Measurements from ENCODE around the gene DOCK3.
"Not testable (repeated sequence)": the region's sequence is repeated elsewhere in the genome, so short reads cannot be mapped to it uniquely, and the experiment has no call there.

The DOCK3 gene

DNA sequence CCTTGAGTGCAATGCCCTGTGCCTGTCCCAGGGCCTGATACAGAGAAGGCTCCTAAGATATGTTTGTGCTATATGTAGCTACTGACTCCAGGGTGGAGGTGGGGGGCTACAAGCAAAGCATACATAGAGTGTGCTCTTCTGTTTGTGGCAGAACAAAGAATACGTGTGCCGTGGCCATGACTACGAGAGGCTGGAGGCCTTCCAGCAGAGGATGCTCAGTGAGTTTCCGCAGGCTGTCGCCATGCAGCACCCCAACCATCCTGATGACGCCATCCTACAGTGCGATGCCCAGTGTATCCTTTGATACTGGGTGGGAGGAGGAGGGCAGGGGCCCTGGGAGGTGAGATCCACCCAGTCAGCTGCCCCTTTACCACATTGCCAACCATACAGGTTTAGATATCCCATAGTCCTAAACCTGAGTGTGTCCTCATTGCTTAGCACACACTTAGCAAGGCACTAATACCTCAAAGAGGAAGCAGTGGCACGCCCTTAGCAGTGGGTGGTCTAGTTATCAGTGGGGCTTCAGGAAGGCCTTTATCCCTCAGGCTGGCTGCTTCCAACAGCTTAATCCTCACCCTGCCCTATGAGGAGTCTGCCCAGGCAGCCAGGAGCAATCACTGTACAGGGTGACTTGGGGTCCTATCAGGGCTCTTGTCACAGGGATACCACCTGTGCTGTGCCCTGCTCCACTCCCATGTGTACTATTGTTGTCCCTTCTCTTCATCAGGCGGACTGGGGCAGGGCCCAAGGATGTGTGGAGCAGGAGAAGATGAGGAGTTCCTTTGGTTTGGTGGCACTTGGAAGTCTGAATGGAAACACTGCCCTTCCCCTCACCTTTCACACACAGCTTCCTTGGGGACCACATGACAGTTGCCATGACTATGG lies 680.2 kb downstream of the DOCK3 start:
- no peak for DNase-seq (ENCODE audit: low read depth in 1 of 2, low spot score in 1 of 2)

DNA sequence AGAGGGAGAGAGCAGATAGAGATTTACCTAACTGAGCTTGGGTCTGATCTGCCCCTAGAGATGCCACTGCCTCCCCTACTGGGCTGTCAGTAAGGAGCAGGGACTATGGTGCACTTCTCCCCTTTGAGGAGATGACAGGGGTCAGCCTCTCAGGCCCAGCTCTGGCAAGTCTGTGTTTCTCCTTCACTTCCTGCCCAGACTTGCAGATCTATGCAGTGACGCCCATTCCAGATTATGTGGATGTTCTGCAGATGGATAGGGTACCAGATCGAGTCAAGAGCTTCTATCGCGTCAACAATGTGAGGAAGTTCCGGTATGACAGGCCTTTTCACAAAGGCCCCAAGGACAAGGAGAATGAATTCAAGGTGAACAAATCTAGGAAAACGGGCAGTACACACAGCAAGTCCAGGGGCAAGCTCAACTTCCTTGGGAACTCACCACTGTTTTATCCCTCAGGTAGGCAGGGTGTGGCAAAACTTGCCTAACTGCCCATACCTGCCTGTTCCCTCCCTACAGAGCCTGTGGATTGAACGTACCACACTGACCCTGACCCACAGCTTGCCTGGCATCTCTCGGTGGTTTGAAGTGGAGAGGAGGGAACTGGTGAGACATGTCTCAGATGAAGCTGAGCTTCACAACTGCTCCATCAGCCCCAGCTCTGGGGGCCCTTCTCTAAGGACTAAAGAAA lies 681.3 kb downstream of the DOCK3 start:
- no peak for DNase-seq (ENCODE audit: low read depth in 1 of 2, low spot score in 1 of 2)

DNA sequence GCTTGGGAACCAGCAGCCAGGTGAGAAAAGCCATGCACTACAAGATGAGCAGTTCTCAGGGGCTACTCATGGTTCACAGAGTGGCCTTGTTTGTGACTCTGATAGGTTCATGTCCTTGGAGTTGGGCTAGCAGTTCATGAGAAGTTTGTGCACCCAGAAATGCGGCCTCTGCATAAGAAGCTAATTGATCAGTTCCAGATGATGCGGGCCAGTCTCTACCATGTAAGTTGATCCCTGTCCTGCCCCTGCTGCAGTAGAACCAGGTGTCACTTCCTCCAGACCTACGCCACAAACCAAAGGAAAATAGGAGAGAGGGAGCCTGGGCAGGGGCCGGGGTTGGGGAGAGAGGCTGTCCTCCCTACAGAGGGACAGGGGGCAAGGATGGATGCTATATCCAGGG lies 683.1 kb downstream of the DOCK3 start:
- no peak for DNase-seq (ENCODE audit: low read depth in 1 of 2, low spot score in 1 of 2)

DNA sequence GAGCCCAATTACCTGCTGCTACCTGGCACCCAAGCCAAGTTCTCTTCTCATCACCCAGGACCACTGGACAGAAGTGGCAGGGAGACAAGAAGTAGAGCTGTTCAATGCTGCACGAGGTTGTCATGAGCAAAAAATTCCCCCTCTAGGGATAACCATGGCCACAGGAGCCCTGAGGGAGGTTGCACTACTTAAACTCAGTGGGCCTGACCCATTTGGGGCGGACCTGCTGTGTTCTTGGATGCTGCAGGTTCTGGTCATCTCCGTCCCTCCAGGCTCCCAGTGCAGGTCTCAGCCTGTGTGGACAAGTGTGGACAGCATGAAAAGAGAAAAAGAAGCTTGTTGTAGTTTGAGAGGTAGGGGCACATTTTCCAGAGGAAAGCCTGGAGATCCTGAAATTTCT lies 684.3 kb downstream of the DOCK3 start:
- DNase-seq (ENCODE audit: low read depth in 1 of 2, low spot score in 1 of 2): no peak

DNA sequence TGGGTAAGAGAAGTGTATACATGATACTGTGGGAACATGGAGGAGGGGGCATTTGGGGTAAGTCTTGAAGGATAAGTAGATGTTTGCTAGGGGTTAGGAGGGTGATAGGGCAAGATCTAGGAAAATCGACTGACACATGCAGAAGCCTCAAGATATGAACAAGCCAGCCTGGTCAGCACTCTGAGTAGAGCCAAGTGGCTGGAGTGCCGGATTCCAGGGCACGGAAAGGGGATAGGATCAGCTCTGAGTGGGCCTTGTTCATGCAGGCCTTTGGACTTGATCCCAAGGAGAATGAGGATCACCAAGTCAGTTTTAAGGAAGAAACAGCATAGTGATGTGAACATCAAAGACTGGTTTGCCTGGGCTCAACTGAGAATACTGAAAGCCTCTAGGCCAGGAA lies 686.1 kb downstream of the DOCK3 start:
- DNase-seq (ENCODE audit: low read depth in 1 of 2, low spot score in 1 of 2): no peak

DNA sequence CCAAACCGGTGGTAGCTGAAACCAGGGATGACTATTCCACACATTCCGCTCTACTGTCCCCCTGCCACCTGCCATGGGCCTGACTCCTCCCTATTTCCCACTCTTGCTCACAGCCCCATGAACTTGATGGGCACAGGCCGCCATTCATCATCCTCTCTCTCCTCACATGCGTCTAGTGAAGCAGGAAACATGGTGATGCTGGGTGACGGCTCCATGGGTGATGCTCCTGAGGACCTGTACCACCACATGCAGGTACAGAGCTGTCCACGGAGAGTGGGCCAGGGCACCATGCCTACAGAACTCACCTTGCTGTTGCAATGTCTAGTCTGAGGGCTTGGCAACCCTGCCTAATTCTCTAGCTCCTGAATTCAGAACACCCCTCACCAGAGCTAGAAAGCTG lies 687.0 kb downstream of the DOCK3 start:
- DNase-seq (ENCODE audit: low read depth in 1 of 2, low spot score in 1 of 2): no peak

DNA sequence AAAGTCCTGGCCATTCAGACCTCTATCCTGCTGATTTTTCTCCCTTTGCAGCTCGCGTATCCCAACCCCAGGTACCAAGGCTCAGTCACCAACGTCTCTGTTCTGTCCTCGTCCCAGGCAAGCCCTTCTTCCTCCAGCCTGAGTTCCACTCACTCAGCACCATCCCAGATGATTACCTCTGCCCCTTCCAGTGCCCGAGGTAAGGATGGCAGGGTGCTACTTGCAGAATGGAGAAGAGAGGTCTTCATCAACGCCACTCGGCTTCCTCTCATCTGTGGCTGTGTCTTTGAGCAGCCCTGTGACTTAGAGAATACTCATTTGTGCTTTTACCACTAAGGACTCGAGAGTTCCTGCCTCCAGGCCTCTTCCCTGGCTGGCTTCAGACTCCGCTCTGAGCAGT lies 687.7 kb downstream of the DOCK3 start:
- DNase-seq (ENCODE audit: low read depth in 1 of 2, low spot score in 1 of 2): no peak

DNA sequence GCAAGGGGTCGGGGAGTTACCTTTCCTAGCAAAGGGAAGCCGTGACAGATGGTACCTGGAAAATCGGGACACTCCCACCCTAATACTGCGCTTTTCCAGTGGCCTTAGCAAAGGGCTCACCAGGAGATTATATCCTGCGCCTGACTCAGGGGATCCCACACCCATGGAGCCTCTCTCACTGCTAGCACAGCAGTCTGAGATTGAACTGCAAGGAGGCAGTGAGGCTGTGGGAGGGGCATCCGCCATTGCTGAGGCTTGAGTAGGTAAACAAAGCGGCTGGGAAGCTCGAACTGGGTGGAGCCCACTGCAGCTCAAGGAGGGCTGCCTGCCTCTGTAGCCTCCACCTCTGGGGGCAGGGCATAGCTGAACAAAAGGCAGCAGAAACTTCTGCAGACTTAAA lies 693.5 kb downstream of the DOCK3 start:
- not testable (repeated sequence) for DNase-seq (ENCODE audit: low read depth in 1 of 2, low spot score in 1 of 2)

DNA sequence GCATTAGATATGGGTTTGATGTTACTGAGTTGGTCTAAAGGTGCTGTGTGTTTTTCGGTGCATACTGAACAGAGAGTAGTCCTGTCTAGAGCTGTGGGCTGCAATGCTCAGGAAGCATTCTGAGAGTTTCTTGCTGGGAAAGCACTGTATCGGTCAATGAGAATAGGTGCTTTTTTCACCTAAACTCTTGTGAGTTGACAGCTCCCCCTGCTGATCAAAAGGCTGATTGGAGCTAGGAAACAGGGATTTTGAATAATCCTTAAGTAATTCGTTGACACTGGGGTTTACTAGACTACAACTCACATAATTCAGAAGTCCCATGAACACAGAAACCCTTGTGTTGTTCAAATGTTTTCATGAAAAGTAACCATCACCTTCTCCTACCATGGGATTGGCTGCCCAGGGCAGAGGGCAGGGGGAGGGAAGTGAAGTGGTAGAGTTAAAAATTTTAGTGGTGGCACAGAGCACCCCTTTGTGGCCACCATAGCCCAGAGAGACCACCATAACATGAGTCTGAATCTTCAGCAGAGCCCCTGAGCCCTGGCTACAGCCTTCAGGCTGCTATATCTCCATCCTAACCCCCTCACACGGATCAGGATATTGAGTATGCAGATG lies 697.3 kb downstream of the DOCK3 start:
- DNase-seq (ENCODE audit: low read depth in 1 of 2, low spot score in 1 of 2): no peak

DNA sequence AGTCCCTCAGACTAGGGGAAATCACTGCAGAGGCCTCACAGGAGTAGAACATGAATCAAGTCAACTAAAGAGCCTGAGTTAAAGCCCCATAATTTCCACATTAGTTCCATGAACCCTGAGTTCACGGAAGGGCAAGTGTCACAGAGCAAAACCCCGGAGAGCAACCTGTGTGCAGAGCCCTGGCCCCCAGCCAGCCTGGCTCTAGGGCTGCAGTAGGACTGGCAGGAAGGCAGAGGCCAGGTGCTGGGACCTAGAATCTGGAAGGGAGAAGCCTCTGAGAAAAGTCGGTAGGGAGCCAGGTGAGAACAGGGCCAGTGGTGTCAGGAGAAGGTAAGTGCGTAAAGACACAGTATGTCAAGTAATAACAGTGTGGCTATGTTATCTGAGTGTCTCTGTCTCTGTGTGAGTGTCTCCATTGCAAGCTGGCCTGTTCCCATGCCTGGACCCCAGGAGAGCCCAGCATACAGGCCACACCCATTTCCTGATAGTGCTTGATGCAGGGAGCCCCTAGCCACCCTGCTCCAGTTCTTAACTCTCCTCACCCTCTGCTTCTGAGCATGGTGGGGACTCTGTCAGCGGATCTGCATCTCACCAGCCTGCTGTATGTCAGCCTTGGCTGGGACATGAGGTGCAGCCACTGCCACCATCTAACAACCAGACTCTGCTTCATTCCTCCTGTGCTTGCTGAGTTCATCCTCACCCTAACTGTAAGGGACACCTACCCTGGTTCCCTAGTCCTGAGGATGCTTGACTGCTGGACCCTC lies 699.1 kb downstream of the DOCK3 start:
- no peak for DNase-seq (ENCODE audit: low read depth in 1 of 2, low spot score in 1 of 2)

DNA sequence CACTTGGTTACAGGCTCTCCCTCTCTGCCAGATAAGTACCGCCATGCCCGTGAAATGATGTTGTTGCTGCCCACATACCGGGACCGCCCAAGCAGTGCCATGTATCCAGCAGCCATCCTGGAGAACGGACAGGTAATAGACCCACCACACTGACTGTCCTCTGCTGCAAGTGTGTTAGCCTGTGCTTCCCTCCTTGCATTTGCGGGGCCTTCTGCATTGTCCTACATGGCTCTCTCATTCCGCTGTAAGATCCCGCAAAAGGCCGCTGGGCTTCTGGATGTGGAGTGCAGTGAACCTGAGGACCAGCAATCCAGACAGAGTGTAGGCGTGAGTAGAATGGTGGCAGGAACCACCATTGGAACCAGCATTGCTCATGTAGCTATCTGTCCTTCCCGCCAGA lies 699.7 kb downstream of the DOCK3 start:
- no peak for DNase-seq (ENCODE audit: low read depth in 1 of 2, low spot score in 1 of 2)

DNA sequence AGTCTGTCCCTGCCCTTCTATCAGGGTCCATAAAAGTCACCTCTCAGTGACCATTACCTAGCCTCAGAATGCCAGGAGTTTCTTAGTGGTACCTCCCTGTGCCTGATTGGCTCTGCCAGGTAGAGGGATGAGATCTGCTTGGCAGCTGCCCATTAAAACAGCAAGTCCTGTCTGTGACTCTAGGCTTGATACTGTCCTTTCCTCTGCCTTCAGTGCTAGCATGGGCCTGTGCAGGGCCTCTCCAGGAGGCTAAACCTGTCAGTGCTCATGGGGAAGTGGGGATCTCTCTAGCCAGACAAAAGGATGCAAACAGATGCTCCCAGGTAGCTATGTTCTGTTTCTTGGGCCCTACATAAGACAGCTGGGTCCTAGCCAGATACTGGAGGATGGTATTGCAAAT lies 700.4 kb downstream of the DOCK3 start:
- no peak for DNase-seq (ENCODE audit: low read depth in 1 of 2, low spot score in 1 of 2)

DNA sequence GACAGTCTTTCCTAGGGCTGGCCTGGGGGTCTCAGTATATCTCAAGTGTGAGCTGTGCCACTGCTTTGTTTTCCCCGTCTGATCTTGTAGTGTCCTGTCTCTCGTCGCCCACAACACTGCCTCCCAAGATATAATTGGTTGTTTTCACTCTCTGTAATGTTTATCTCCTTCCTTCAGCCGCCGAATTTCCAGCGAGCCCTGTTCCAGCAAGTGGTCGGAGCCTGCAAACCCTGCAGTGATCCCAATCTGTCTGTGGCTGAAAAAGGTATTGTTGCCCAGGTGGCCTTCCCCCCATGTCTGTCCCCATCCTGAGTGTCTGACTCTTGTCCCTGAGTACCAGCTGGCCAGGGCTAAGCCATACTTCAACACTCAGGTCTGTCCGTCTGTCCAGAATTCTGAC lies 700.8 kb downstream of the DOCK3 start:
- no peak for DNase-seq (ENCODE audit: low read depth in 1 of 2, low spot score in 1 of 2)

DNA sequence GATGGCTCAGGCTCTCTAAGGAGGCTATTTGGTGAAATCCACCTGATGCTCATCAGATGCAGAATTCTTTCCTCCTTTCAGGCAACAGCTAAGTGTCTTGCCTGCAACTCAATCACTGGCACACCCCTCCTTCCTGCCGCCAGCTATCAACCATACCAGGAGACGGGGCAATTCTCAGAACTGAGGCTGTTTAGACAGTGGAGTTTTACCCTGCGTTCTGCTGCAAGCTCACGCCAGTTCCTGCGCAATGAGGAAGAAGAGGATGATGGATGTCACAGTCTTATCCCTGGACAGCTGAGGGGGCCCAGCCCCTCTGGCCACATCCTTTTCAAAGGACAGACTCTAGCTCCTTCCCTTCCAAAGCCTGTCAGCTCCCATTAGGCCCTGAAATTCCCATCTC lies 703.3 kb downstream of the DOCK3 start:
- DNase-seq (ENCODE audit: low read depth in 1 of 2, low spot score in 1 of 2): no peak

DNA sequence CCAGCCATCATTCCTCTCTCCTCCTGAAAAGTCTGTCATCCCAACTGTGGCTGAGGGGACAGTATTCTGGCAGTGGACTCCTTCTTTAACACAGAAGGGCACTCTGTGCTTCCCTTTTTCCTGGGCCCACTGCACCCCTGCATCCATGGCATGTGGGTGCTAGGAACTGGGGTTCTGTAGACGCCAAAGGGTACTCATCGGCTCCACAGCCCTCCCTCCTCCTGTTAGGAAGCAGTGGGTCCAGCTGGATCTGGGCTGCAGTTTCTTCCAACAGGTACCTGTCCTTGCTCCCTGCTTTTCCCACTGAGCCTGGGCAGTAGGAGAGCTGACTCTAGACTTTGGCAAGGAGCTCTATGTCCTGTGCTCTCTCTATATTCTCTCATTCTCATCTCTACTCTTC lies 704.0 kb downstream of the DOCK3 start:
- no peak for DNase-seq (ENCODE audit: low read depth in 1 of 2, low spot score in 1 of 2)

DNA sequence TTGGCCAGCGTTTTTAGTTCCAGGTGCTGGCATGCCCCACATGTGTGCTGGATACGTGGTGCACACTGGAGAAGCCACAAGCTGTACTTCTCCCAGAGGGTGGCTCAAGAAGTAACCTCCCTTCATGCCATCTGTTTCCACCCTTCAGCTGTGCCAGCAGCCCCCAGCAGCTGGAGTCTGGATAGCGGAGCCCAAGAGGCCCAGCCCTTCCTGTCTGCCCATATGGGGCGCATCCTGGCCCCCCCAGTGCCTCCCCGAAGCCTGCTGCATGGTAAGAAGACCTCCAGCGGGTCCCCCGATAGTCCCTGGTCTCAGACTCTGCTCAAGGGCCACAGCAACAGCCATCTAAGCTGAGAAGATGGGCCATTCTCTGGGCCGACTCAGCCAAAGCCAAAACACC lies 704.6 kb downstream of the DOCK3 start:
- DNase-seq (ENCODE audit: low read depth in 1 of 2, low spot score in 1 of 2): no peak

DNA sequence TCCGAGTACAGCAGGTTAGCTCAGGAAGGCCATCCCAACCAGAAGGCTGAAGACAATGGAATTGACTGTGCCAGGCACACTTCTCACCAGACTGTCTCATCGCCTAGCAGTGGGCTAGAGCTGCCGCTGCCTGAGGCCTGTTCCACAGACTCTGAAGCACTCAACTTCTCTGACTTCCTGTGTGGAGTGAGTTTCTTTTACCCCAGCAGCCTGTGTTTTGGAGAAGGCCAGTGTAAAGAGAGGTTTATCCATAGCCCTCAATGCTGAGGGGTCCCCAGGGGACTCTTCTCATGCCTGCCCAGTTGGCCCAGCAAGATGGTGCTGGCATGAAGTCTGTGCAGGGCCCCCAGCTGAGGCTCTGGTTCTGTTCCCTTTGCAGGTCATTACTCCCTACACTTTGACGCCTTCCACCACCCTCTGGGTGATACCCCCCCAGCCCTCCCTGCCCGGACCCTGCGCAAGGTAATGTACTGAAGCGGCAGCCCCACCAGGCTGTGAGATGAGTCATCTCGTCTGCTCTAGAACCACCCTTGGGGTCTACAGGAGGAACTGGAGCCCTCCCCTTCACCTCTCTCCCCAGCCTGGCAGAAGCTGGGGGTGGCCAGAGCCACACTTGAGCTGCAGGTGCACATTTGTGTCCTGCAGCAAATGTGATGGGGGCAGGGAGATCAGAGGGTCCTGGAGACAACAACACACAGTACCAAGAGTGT lies 705.2 kb downstream of the DOCK3 start:
- DNase-seq (ENCODE audit: low read depth in 1 of 2, low spot score in 1 of 2): no peak

DNA sequence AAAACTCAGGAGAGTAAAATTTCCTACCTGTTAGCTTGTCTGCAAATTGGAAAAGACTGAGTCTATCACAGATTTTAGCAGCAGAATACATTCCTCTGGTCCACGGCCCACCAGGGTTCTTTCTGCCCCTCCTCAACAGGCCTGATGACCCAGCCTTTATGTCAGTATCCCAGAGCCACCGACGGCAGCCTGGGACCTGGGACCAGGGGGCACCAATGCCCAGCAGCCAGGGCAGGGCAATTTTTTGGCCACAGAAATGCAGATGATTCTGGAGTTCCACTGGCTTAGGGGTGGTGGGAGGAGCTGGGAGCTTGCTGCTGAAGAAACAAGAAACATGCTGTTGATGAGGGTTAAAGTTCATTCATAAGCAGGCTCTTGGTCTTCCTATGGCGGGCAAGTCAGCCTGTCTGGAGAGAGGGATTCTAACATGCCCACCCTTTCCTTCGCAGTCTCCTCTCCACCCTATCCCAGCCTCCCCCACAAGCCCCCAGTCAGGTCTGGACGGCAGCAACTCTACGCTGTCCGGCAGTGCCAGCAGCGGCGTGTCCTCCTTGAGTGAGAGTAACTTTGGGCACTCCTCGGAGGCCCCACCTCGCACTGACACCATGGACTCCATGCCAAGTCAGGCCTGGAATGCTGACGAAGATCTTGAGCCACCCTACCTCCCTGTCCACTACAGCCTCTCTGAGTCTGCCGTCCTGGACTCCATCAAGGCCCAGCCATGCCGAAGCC lies 706.0 kb downstream of the DOCK3 start:
- DNase-seq (ENCODE audit: low read depth in 1 of 2, low spot score in 1 of 2): no peak

DNA sequence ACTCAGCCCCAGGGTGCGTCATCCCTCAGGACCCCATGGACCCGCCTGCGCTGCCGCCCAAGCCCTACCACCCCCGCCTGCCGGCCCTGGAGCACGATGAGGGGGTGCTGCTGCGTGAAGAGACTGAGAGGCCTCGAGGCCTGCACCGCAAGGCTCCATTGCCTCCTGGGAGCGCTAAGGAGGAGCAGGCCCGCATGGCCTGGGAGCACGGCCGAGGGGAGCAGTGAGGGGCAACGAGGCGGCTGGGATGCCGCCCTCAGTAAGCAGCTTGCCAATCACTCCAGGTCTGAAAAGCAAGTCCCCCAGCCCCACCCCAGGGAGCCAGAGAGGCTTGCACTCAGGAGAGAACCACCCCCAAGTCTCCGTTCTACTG lies 706.6 kb downstream of the DOCK3 start:
- DNase-seq (ENCODE audit: low read depth in 1 of 2, low spot score in 1 of 2): no peak

DNA sequence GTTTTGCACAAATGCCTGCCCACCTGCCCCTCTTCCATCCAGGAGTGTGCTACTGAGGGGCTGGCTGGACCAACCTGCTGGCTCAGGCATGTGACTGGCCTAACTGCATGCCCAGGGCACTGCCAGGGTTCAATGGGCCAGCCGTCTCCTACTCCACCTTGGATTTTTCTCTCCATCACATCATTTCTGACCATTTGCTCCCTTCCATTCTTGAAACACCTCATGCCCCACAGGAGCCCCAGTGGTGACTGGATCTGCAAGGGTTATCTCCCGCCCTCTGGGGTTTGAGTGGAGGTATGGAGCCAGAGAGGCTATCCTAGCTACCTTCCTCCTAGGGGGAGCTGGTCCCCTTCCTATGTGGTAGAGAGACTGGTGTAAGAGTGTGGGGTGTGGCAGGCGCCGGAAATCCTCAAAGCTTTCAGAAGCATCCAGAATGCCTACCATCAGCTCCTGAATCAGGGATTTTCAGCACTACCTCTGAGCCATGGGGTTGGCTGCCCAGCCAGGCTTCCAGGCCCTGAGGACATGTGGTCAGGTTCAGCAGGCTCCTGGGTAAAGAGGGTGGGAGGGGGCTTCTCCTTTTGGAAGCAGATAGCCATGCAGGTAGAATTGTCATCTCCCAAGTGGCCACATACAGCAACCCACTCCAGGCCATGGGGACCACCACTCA lies 707.5 kb downstream of the DOCK3 start:
- DNase-seq (ENCODE audit: low read depth in 1 of 2, low spot score in 1 of 2): no peak

All from stimulated activated CD4-positive, alpha-beta T cell treated with anti-CD3 and anti-CD28 coated beads, Interleukin-15, amount 100 ng/mL, for 1 hour (primary cell).